ENCODE data around the gene RDH16. TPM values are rescaled to one million over a fixed set of nuclear protein-coding genes. Genes with fewer than 3 reads are reported as not detected.
A peak's percentile ranks its signal among the peaks of the same experiment; 100 is the strongest.
"Not testable (repeated sequence)": the region's sequence is repeated elsewhere in the genome, so short reads cannot be mapped to it uniquely, and the experiment has no call there.

RDH16 gene
- polyA plus RNA-seq, 2 of the 4 experiments (the other 2 are of a cell fraction): 0.06 to 0.21 TPM

GRCh38 chr12:56921346-56921745 is 36.1 kb downstream of the RDH16 start:
- ATAC-seq: no peak
- FAIRE-seq: no peak

GRCh38 chr12:56918139-56918538 is 39.3 kb downstream of the RDH16 start:
- ATAC-seq; H3K9me3 ChIP-seq; H3K4me1 ChIP-seq; FAIRE-seq; POLR2A ChIA-PET; H3K4me3 ChIP-seq; H3K4me2 ChIP-seq; DNase-seq (ENCODE audit: low read depth in 1 of 2, low spot score in 1 of 2); H3K27ac ChIP-seq: not testable (repeated sequence)
- 61% methylated on average over 3 of the region's 3 CpGs for WGBS (ENCODE audit: missing lambda C conversion rate)
- CTCF ChIA-PET: interaction anchor here (1.4 kb wide), 1 partner anchor 10 kb away, joined by 4 read pairs; no protein-coding TSS in a partner anchor

More at GRCh38 chr12:56921346-56921745, 36.1 kb downstream of the RDH16 start:
- ChIA-PET CTCF (interaction anchor here (0.6 to 1.6 kb wide), 2 partner anchors 11 to 168 kb away, joined by 3 to 6 read pairs; no protein-coding TSS in a partner anchor), POLR2A (no interaction called here)
- Histone ChIP-seq H3K9me3 (0 out of 3 replicates have a peak, but pooled peaks cover 3% of the 10 kb centered on the region), H3K4me1 (no peaks in the 10 kb centered on the region), H3K4me3 (no peak overlapping the region), H3K27ac (no peak overlapping the region), H3K4me2 (no peak overlapping the region)
- 10% methylated on average over 1 of the region's 1 CpG for WGBS (ENCODE audit: missing lambda C conversion rate)
- TF ChIP-seq HOXB13 (CRISPR knock-in tag; IDR thresholded peaks at IDR 0.05; ENCODE audit: low read depth) (no peak), TFCP2L1 (CRISPR knock-in tag; IDR thresholded peaks at IDR 0.05) (no peak), EHF (CRISPR knock-in tag; IDR thresholded peaks at IDR 0.05) (no peak), JUN (IDR thresholded peaks at IDR 0.05) (no peak), HES2 (IDR thresholded peaks at IDR 0.05) (no peak)
- DNase-seq (ENCODE audit: low read depth in 1 of 2, low spot score in 1 of 2): no peak

- FAIRE-seq: no peak
Measured at GRCh38 chr12:56916996-56917333, 40.4 kb downstream of the RDH16 start.

GRCh38 chr12:56916296-56916995 is 41.0 kb downstream of the RDH16 start:
- DNase-seq (ENCODE audit: low read depth in 1 of 2, low spot score in 1 of 2): no peak
- ATAC-seq: no peak
- Histone ChIP-seq H3K9me3 (0 out of 3 replicates have a peak, but pooled peaks cover 3% of the 10 kb centered on the region), H3K4me1 (no peaks in the 10 kb centered on the region), H3K4me2 (no peak overlapping the region), H3K27ac (no peak overlapping the region), H3K4me3 (no peak overlapping the region)
- ChIA-PET POLR2A (interaction anchor here (0.6 kb wide), 1 partner anchor 11 kb away, joined by 3 read pairs; no protein-coding TSS in a partner anchor), CTCF (interaction anchor here (0.6 to 1.9 kb wide), 8 partner anchors 9 to 1073 kb away, joined by 3 to 5 read pairs (median 4); no protein-coding TSS in a partner anchor)
- FAIRE-seq: no peak
- 49% methylated on average over 4 of the region's 4 CpGs for WGBS (ENCODE audit: missing lambda C conversion rate)
- TF ChIP-seq PHF8 (IDR thresholded peaks at IDR 0.05; ENCODE audit: borderline replicate concordance, low read depth): no peak
- no peak for TF ChIP-seq CHD4 (IDR thresholded peaks at IDR 0.05; ENCODE audit: borderline replicate concordance)
- no peak for TF ChIP-seq E2F6 (IDR thresholded peaks at IDR 0.05; ENCODE audit: borderline replicate concordance, low read depth)
- TF ChIP-seq MAFK (IDR thresholded peaks at IDR 0.05; ENCODE audit: partially characterized antibody): no peak
- TF ChIP-seq JUNB (IDR thresholded peaks at IDR 0.05): no peak
- TF ChIP-seq FOSB (CRISPR knock-in tag; IDR thresholded peaks at IDR 0.05): no peak
- TF ChIP-seq REST (IDR thresholded peaks at IDR 0.05): no peak
- no peak for TF ChIP-seq FOXS1 (CRISPR knock-in tag; IDR thresholded peaks at IDR 0.05)
- TF ChIP-seq PBX3 (IDR thresholded peaks at IDR 0.05): no peak

More at GRCh38 chr12:56916996-56917333, 40.4 kb downstream of the RDH16 start:
- TF ChIP-seq TP53 (CRISPR knock-in tag; IDR thresholded peaks at IDR 0.05) (no peak), EHMT2 (IDR thresholded peaks at IDR 0.05; ENCODE audit: low read depth) (no peak), BCL3 (IDR thresholded peaks at IDR 0.05) (no peak), HEYL (CRISPR knock-in tag; IDR thresholded peaks at IDR 0.05) (no peak), ZSCAN20 (CRISPR knock-in tag; IDR thresholded peaks at IDR 0.05) (no peak), HDAC2 (IDR thresholded peaks at IDR 0.05) (no peak), KDM1A (IDR thresholded peaks at IDR 0.05; ENCODE audit: low read depth) (no peak), RCOR1 (IDR thresholded peaks at IDR 0.05; ENCODE audit: low read depth, low read length) (no peak), KDM5A (IDR thresholded peaks at IDR 0.05) (no peak), E2F6 (IDR thresholded peaks at IDR 0.05; ENCODE audit: borderline replicate concordance, low read depth) (no peak)
- Histone ChIP-seq H3K27ac (no peak overlapping the region), H3K4me1 (no peaks in the 10 kb centered on the region), H3K4me3 (no peak overlapping the region), H3K4me2 (no peak overlapping the region), H3K9me3 (0 out of 3 replicates have a peak, but pooled peaks cover 3% of the 10 kb centered on the region)
- 85% methylated on average over 1 of the region's 1 CpG for WGBS (ENCODE audit: missing lambda C conversion rate)
- ATAC-seq (peak in 1 of 2 experiments; percentile 34; a peak in 2 of 6 replicates), DNase-seq (ENCODE audit: low read depth in 1 of 2, low spot score in 1 of 2) (no peak)
- CTCF ChIA-PET: interaction anchor here (0.6 to 1.9 kb wide), 8 partner anchors 9 to 504 kb away, joined by 3 to 5 read pairs (median 4); no protein-coding TSS in a partner anchor
- POLR2A ChIA-PET: no interaction called here

Data from A549 (cell line).